PC-9 (cell line): ENCODE data around the gene SNX6. TPM values are rescaled to one million over a fixed set of nuclear protein-coding genes. Genes with fewer than 3 reads are reported as not detected.
"Not testable (repeated sequence)": the region's sequence is repeated elsewhere in the genome, so short reads cannot be mapped to it uniquely, and the experiment has no call there.

ENCODE experiments used
- BruUV-seq: library from RNA; stranded (reverse); fragments of 400-500 nt; replicated peaks from 2 replicates; lab custom pipeline; 2021; lab: Mats Ljungman, UMichigan
- CTCF ChIA-PET: fragments of 300-600 bp; sonication (Branson Sonifier 250); formaldehyde crosslinking; loops from one replicate; lab custom pipeline; 2022; ENCODE audit warnings: antibody characterized with exemption; lab: Charles Lee
- POLR2A ChIA-PET: fragments of 300-600 bp; sonication (Branson Sonifier 250); formaldehyde crosslinking; loops from one replicate; lab custom pipeline; 2022; ENCODE audit warnings: antibody characterized with exemption; ENCODE audit not compliant: unreplicated experiment; lab: Charles Lee
- DNase-seq, 2 experiments: peaks; one replicate each; pipeline versions ENCODE4 v3.0.0 to v3.0.0-alpha.2; 2015 to 2022; ENCODE audit warnings: mixed read lengths in 1 of 2
- H2AFZ ChIP-seq: fragments of 200-600 bp; sonication (generic); 2 replicates; pipeline ENCODE4 v1.8.1; 2017; ENCODE audit warnings: antibody characterized with exemption
- H3F3A ChIP-seq: fragments of 200-600 bp; sonication (generic); 2 replicates; pipeline ENCODE4 v1.8.1; 2017; ENCODE audit warnings: antibody characterized with exemption, mild to moderate bottlenecking, low read depth; ENCODE audit not compliant: insufficient read depth
- H3K27ac ChIP-seq: fragments of 200-600 bp; sonication (generic); 2 replicates; pipeline ENCODE4 v1.6.1; 2016; ENCODE audit warnings: mixed run types
- H3K27me3 ChIP-seq: fragments of 200-600 bp; sonication (generic); 2 replicates; pipeline ENCODE4 v1.6.1; 2016; ENCODE audit warnings: low read depth, mixed run types; ENCODE audit not compliant: insufficient read depth
- H3K36me3 ChIP-seq: fragments of 200-600 bp; sonication (generic); 2 replicates; pipeline ENCODE4 v1.6.1; 2016; ENCODE audit warnings: low read depth, mixed run types
- H3K4me1 ChIP-seq: fragments of 200-600 bp; sonication (generic); replicated peaks from 2 replicates; pipeline ENCODE4 v1.6.1; 2016; ENCODE audit warnings: mixed run types; ENCODE audit not compliant: insufficient read depth
- H3K4me2 ChIP-seq: fragments of 200-600 bp; sonication (generic); 2 replicates; pipeline ENCODE4 v1.6.1; 2017; ENCODE audit warnings: mixed run types
- H3K4me3 ChIP-seq: fragments of 200-600 bp; sonication (generic); 2 replicates; pipeline ENCODE4 v1.6.1; 2016; ENCODE audit warnings: mixed run types
- H3K79me2 ChIP-seq: fragments of 200-600 bp; sonication (generic); 2 replicates; pipeline ENCODE4 v1.6.1; 2017; ENCODE audit warnings: low read depth, mixed run types
- H3K9me2 ChIP-seq: fragments of 200-600 bp; sonication (generic); 2 replicates; pipeline ENCODE4 v1.8.1; 2017; ENCODE audit warnings: mild to moderate bottlenecking; ENCODE audit not compliant: insufficient read depth
- H3K9me3 ChIP-seq: fragments of 200-600 bp; sonication (generic); 2 replicates; pipeline ENCODE4 v1.8.1; 2016; ENCODE audit warnings: low read depth; ENCODE audit not compliant: insufficient read depth
- H4K20me1 ChIP-seq: fragments of 200-600 bp; sonication (generic); 2 replicates; pipeline ENCODE4 v1.8.1; 2017; ENCODE audit not compliant: insufficient read depth
- EZH2 ChIP-seq: fragments of 200-600 bp; sonication (generic); IDR thresholded peaks from 2 replicates; pipeline ENCODE4 v1.8.0; 2017; ENCODE audit warnings: antibody characterized with exemption, low read depth
- intact Hi-C: fragments of 100-400 bp; cut with micrococcal nuclease; formaldehyde crosslinking; loops from one replicate; pipeline ENCODE4 v1.10.0; 2022; ENCODE audit not compliant: unreplicated experiment
- total RNA-seq: library from RNA; stranded (reverse); gene quantifications from 2 replicates; pipeline ENCODE4 v1.2.3, GENCODE V29; 2021
- TF ChIP-seq, protein P1 (sequence below): fragments of 200-600 bp; sonication (generic); conservative IDR thresholded peaks from 2 replicates; pipeline ENCODE4 v1.6.1; 2017; ENCODE audit warnings: mixed run types, antibody characterized with exemption, mild to moderate bottlenecking, moderate library complexity

SNX6 gene
- total RNA-seq, 1 experiment from 2014 or later = 51.8 TPM

- no peak for TF ChIP-seq EZH2
- Histone ChIP-seq H3K27ac (no peak overlapping the region), H3K4me3 (no peak overlapping the region), H3F3A (no peaks in the 10 kb centered on the region; the same call in 1 of the 2 replicates), H3K4me1 (no peaks in the 10 kb centered on the region), H3K79me2 (no peaks in the 10 kb centered on the region), H3K9me3 (no peaks in the 10 kb centered on the region), H3K27me3 (no peaks in the 10 kb centered on the region), H3K9me2 (no peaks in the 10 kb centered on the region), H2AFZ (no peak overlapping the region), H3K36me3 (no peaks in the 10 kb centered on the region), H4K20me1 (no peaks in the 10 kb centered on the region), H3K4me2 (no peak overlapping the region)
- BruUV-seq = no TSS peak
- ChIA-PET CTCF (no interaction called here), POLR2A (no interaction called here)
- intact Hi-C loops = no loop called here
- DNase-seq = no peak
These were observed 10.9 kb upstream of the SNX6 start for GRCh38 chr14:34640826-34641225.

DNA sequence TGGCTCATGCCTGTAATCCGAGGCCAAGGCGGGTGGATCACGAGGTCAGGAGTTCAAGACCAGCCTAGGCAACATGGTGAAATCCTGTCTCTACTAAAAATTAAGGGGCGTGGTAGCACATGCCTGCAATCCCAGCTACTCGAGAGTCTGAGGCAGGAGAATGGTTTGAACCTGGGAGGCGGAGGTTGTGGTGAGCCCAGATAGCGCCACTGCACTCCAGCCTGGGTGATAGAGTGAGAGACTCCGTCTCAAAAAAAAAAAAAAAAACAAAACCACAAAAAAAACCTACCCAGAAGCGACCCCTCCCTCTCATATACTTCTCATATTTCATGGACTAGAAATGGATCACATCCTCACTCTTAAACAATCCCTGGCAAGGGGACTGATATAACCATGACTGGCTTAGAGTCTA lies 4.4 kb upstream of the SNX6 start:
- CTCF ChIA-PET, H3K27ac ChIP-seq, H2AFZ ChIP-seq, H3K27me3 ChIP-seq, H3K36me3 ChIP-seq, H3K4me3 ChIP-seq, intact Hi-C loops, H3K4me2 ChIP-seq, H3K9me3 ChIP-seq, H4K20me1 ChIP-seq, H3K9me2 ChIP-seq, H3K79me2 ChIP-seq, BruUV-seq, H3K4me1 ChIP-seq, H3F3A ChIP-seq, POLR2A ChIA-PET: not testable (repeated sequence)
- DNase-seq = peak in 1 of 2 experiments; percentile 12

DNA sequence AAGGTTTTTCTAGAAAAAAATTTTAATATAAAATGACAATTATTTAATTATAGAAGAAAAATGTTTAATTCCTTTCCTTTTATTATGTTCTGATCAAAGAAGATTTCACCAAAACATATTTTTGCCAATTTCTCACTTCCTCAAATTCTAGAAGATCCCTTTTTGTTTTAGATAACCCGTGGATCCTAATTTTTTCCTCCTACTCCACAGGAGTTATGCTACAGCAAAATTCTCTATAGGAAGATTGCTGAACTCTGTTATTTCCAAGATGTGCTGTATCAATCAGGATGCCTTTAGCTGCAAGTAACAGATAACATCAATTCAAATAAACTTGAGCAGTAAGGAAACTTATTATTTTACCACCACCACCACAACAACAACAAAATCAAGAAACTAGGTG lies 3.8 kb upstream of the SNX6 start:
- H3K79me2 ChIP-seq = peaks cover 11% of the 10 kb centered on the region
- intact Hi-C loops = no loop called here
- H3F3A ChIP-seq = no peaks in the 10 kb centered on the region
- no peaks in the 10 kb centered on the region for H3K36me3 ChIP-seq
- no peaks in the 10 kb centered on the region for H3K9me3 ChIP-seq
- no peaks in the 10 kb centered on the region for H4K20me1 ChIP-seq
- H3K4me2 ChIP-seq = no peak overlapping the region
- H3K9me2 ChIP-seq = no peaks in the 10 kb centered on the region
- BruUV-seq = no TSS peak
- POLR2A ChIA-PET = no interaction called here
- H2AFZ ChIP-seq = no peak overlapping the region
- no peak for TF ChIP-seq EZH2
- TF ChIP-seq, protein P1, sequence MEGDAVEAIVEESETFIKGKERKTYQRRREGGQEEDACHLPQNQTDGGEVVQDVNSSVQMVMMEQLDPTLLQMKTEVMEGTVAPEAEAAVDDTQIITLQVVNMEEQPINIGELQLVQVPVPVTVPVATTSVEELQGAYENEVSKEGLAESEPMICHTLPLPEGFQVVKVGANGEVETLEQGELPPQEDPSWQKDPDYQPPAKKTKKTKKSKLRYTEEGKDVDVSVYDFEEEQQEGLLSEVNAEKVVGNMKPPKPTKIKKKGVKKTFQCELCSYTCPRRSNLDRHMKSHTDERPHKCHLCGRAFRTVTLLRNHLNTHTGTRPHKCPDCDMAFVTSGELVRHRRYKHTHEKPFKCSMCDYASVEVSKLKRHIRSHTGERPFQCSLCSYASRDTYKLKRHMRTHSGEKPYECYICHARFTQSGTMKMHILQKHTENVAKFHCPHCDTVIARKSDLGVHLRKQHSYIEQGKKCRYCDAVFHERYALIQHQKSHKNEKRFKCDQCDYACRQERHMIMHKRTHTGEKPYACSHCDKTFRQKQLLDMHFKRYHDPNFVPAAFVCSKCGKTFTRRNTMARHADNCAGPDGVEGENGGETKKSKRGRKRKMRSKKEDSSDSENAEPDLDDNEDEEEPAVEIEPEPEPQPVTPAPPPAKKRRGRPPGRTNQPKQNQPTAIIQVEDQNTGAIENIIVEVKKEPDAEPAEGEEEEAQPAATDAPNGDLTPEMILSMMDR = no peak
- H3K4me3 ChIP-seq = no peak overlapping the region
- no peak overlapping the region for H3K27ac ChIP-seq
- DNase-seq = no peak
- peaks cover 3% of the 10 kb centered on the region for H3K4me1 ChIP-seq
- H3K27me3 ChIP-seq = no peaks in the 10 kb centered on the region
- CTCF ChIA-PET = no interaction called here

GRCh38 chr14:34632411-34632978 lies 2.5 kb upstream of the SNX6 start:
- no peaks in the 10 kb centered on the region for H3F3A ChIP-seq
- no peaks in the 10 kb centered on the region for H4K20me1 ChIP-seq
- no peak for TF ChIP-seq EZH2
- TF ChIP-seq, protein P1 = no peak
- H3K36me3 ChIP-seq = no peaks in the 10 kb centered on the region
- BruUV-seq = no TSS peak
- DNase-seq = no peak
- H3K27ac ChIP-seq = no peak overlapping the region
- POLR2A ChIA-PET = no interaction called here
- peaks cover 4% of the 10 kb centered on the region for H3K4me1 ChIP-seq
- H3K4me2 ChIP-seq = no peak overlapping the region
- intact Hi-C loops = no loop called here
- CTCF ChIA-PET = no interaction called here
- H3K27me3 ChIP-seq = no peaks in the 10 kb centered on the region
- no peaks in the 10 kb centered on the region for H3K9me3 ChIP-seq
- no peaks in the 10 kb centered on the region for H3K9me2 ChIP-seq
- H3K4me3 ChIP-seq = no peak overlapping the region
- H2AFZ ChIP-seq = no peak overlapping the region
- H3K79me2 ChIP-seq = peaks cover 23% of the 10 kb centered on the region
